Transverse colon (tissue), 3 donors: ENCODE data around the gene JAGN1.

Experiments
- POLR2A ChIP-seq: fragments of 450-650 bp; IDR thresholded peaks from one replicate; pipeline ENCODE4 v1.6.1; 2016; ENCODE audit warnings: antibody characterized with exemption, mild to moderate bottlenecking, moderate library complexity
- TF ChIP-seq, protein P1 (sequence below), 5 experiments: fragments of 200-600 bp in 3 of 5; fragments of 450-650 bp in 2 of 5; sonication (generic) in 3 of 5; IDR thresholded peaks; 1 replicate in 2 of 5; 2 replicates in 3 of 5; pipeline ENCODE4 v1.5.1; 2016 to 2017; ENCODE audit warnings: antibody characterized with exemption in 5 of 5, inconsistent platforms in 3 of 5, mild to moderate bottlenecking in 2 of 5, moderate library complexity in 1 of 5

DNA sequence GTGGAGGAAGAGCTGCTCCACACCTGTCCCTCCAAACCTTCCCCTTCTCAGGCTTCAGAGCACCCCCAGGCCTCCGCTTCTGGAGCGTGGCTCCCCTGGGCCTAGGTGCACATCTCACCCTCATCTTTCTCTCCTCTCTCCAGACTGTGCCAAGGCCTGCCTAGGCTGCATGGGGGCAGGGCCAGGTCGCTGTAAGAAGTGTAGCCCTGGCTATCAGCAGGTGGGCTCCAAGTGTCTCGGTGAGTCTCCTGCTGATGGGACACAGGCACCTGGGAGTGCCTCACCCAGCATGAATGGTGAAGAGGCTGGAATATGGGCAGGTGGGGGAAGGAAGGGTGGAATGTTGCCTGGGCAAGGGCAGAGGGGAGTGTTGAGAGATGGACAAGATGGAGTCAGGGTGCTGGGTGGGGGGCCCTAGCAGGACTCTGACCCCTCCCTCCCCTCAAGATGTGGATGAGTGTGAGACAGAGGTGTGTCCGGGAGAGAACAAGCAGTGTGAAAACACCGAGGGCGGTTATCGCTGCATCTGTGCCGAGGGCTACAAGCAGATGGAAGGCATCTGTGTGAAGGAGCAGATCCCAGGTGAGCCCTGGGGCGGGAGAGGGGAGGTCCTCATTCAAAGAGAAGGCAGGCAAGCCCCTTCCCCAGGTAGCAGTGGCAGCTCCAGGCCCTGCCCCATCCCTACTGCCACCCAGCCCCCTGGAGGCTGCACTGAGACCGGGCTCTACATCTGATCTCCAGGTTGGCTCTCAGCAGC lies 52.7 kb downstream of the JAGN1 start:
- TF ChIP-seq, protein P1, sequence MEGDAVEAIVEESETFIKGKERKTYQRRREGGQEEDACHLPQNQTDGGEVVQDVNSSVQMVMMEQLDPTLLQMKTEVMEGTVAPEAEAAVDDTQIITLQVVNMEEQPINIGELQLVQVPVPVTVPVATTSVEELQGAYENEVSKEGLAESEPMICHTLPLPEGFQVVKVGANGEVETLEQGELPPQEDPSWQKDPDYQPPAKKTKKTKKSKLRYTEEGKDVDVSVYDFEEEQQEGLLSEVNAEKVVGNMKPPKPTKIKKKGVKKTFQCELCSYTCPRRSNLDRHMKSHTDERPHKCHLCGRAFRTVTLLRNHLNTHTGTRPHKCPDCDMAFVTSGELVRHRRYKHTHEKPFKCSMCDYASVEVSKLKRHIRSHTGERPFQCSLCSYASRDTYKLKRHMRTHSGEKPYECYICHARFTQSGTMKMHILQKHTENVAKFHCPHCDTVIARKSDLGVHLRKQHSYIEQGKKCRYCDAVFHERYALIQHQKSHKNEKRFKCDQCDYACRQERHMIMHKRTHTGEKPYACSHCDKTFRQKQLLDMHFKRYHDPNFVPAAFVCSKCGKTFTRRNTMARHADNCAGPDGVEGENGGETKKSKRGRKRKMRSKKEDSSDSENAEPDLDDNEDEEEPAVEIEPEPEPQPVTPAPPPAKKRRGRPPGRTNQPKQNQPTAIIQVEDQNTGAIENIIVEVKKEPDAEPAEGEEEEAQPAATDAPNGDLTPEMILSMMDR (IDR thresholded peaks at IDR 0.05): no peak
- no peak for TF ChIP-seq POLR2A
